Lower leg skin (tissue), 3 donors: Measurements from ENCODE around the gene KCNA3.

Experiments
- POLR2A ChIP-seq, 2 donors: fragments of 450-650 bp; IDR thresholded peaks; one replicate each; pipeline ENCODE4 v1.6.1; 2016 to 2017; ENCODE audit warnings: antibody characterized with exemption in 2 of 2, mild to moderate bottlenecking in 1 of 2, moderate library complexity in 1 of 2
- TF ChIP-seq, protein P1 (sequence below), 3 donors: fragments of 450-650 bp; IDR thresholded peaks; one replicate each; pipeline ENCODE4 v1.5.1; 2016; ENCODE audit warnings: antibody characterized with exemption in 3 of 3, mild to moderate bottlenecking in 3 of 3, moderate library complexity in 2 of 3

DNA sequence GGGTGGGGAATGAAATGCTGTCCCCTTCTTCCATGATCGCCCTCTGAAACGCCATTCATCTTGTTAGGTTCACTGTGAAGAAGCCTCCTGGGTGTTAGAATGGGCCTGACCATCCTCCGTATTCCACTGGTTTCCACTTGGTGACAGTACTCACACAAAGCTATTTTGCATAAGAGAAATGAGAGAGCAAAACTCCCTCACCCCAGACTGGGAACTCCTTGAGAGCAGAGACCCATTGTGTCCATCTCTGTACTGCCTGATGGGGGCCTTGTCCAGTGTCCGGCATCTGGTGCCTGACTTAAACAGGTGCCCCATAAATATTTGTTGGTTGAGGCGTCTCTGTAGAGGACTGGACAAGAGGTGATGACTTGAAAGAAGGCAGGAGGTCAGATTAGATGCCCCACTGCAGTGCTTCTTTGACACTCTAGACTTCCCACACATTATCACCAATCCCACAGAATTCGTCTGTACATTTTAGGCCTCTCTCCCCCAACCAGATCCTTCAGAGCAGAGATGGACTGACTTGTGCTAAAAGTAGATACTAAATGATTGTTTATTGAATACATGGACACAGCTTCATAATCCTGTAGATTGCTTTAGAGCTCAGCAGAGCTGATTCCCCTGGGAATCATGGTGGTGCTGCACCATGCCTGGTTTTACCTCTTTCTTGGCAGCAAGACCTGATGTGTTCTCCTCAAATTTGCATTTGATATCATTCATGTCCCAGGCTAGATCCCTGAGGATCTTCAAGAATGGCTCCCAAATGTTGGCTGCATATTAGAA is 46.2 kb downstream of the KCNA3 start:
- no peak for TF ChIP-seq POLR2A (IDR thresholded peaks at IDR 0.05)
- TF ChIP-seq, protein P1, sequence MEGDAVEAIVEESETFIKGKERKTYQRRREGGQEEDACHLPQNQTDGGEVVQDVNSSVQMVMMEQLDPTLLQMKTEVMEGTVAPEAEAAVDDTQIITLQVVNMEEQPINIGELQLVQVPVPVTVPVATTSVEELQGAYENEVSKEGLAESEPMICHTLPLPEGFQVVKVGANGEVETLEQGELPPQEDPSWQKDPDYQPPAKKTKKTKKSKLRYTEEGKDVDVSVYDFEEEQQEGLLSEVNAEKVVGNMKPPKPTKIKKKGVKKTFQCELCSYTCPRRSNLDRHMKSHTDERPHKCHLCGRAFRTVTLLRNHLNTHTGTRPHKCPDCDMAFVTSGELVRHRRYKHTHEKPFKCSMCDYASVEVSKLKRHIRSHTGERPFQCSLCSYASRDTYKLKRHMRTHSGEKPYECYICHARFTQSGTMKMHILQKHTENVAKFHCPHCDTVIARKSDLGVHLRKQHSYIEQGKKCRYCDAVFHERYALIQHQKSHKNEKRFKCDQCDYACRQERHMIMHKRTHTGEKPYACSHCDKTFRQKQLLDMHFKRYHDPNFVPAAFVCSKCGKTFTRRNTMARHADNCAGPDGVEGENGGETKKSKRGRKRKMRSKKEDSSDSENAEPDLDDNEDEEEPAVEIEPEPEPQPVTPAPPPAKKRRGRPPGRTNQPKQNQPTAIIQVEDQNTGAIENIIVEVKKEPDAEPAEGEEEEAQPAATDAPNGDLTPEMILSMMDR (IDR thresholded peaks at IDR 0.05): no peak
